GM12874 (cell line): Measurements from ENCODE around the gene LRRC26.

Source experiments
- TF ChIP-seq, protein P1 (sequence below): IDR thresholded peaks from 2 replicates; pipeline ENCODE4 v1.5.1; 2011; ENCODE audit warnings: low read depth, mild to moderate bottlenecking, control low read depth, low read length, moderate library complexity; ENCODE audit not compliant: insufficient read depth

The LRRC26 gene

DNA sequence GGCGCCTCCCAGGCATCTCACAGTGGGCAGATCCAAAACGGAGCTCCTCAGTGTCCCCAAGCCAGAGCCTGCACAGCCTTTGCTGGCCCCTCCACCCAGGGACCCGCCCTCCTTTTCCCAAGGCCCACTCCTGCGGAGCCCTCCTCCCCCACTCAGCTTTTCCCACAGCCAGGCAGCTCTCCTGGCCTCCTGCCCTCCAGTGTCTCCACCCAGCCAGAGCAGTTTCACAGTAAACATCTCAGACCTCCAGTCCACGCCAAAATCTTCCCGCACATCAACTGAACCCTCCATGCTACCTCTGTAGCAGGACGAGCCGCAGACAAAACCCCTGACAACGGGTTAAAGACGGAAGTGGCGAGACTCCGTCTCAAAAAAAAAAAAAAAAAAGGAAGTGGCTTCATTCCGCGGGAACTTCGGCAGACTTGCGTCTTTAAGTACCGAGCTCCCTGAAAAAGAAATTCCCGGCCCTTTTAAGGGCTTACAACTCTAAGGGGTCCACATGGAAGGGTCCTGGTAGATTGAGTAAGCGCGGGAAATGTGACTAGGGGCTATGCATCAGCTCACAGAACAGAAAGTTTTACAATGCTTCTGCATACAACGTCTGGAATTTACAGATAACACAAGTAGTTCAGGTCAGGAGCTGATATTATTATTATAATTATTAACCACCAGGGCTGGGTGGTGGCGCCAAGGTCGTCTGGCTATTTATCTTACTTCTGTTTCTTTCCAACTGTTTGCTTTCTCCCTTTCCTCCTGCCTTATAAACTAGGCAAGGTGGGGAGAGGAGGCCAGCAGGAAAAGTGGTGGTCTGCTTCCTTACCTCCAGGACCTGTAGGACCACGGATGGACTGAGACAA lies 42.3 kb downstream of the LRRC26 start:
- TF ChIP-seq, protein P1, sequence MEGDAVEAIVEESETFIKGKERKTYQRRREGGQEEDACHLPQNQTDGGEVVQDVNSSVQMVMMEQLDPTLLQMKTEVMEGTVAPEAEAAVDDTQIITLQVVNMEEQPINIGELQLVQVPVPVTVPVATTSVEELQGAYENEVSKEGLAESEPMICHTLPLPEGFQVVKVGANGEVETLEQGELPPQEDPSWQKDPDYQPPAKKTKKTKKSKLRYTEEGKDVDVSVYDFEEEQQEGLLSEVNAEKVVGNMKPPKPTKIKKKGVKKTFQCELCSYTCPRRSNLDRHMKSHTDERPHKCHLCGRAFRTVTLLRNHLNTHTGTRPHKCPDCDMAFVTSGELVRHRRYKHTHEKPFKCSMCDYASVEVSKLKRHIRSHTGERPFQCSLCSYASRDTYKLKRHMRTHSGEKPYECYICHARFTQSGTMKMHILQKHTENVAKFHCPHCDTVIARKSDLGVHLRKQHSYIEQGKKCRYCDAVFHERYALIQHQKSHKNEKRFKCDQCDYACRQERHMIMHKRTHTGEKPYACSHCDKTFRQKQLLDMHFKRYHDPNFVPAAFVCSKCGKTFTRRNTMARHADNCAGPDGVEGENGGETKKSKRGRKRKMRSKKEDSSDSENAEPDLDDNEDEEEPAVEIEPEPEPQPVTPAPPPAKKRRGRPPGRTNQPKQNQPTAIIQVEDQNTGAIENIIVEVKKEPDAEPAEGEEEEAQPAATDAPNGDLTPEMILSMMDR: no peak

DNA sequence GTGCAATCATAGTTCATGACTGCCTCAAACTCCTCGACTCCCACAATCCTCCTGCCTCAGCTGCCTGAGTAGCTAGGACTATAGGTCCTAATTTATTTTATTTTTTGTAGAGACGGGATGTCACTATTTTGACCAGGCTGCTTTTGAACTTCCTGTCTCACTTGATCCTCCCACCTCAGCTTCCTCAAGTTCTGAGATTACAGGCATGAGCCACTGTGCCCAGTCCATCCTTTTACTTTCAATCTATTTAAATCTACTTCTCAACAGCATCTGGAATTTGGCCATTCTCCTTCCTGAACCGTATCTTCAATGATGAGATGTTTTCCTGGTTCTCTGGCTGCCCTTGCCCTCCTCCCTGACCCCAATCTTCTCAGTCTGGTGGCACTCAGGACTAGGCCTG lies 43.1 kb downstream of the LRRC26 start:
- TF ChIP-seq, protein P1: no peak

DNA sequence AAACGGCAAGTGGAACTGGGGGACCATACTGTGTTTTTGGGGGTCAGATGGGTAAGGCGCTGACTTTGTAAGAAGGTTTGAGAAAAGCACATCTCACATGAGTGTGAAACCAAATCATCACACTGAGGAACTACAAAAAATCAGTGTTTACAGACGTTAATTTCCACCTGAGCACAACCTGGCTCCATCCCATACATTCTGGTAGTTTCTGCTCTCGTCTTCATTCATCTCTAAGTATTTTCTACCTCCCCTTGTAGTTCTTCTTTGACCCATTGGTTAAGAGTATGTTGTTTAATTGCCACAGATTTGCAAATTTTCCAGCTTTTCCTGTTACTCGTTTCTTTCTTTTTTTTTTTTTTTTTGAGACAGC lies 46.4 kb downstream of the LRRC26 start:
- TF ChIP-seq, protein P1: no peak
